CD4-positive, CD25-positive, alpha-beta regulatory T cell (primary cell): ENCODE results near the gene ARHGAP28. TPM values are rescaled to one million over a fixed set of nuclear protein-coding genes. Genes with fewer than 3 reads are reported as not detected.

Experiments used
- ATAC-seq, 2 donors: fragments of 150-1000 bp; cut with Tn5 transposase; one replicate each; pipeline ENCODE4 v1.10.0; 2021; ENCODE audit warnings: low read depth in 2 of 2, moderate number of reproducible peaks in 2 of 2, moderate library complexity in 1 of 2
- DNase-seq, 3 donors: peaks; one replicate each; pipeline versions ENCODE4 v3.0.0 to v3.0.0-alpha.2; 2012 to 2022; ENCODE audit warnings: mixed read lengths in 1 of 3
- H3K27ac ChIP-seq: one replicate; pipeline ENCODE4 v1.7.0; 2013; ENCODE audit warnings: mild to moderate bottlenecking, low read length; ENCODE audit not compliant: insufficient read depth, poor library complexity, severe bottlenecking
- H3K27me3 ChIP-seq: one replicate; pipeline ENCODE4 v1.7.0; 2013; ENCODE audit warnings: low read length; ENCODE audit not compliant: control insufficient read depth, insufficient read depth
- H3K36me3 ChIP-seq: one replicate; pipeline ENCODE4 v1.7.0; 2013; ENCODE audit warnings: mild to moderate bottlenecking, low read length, moderate library complexity; ENCODE audit not compliant: control insufficient read depth, insufficient read depth
- H3K4me1 ChIP-seq: 2 replicates; pipeline ENCODE4 v1.7.0; 2013; ENCODE audit warnings: mild to moderate bottlenecking, low read length; ENCODE audit not compliant: insufficient read depth, control insufficient read depth, poor library complexity, severe bottlenecking
- H3K4me3 ChIP-seq: one replicate; pipeline ENCODE4 v1.7.0; 2013; ENCODE audit warnings: low read depth, mild to moderate bottlenecking, low read length, moderate library complexity
- H3K9me3 ChIP-seq, 2 experiments: 1 replicate in 1 of 2; 2 replicates in 1 of 2; pipeline ENCODE4 v1.7.0; 2013; ENCODE audit warnings: low read length in 2 of 2, mild to moderate bottlenecking in 1 of 2, moderate library complexity in 1 of 2; ENCODE audit not compliant: control insufficient read depth in 2 of 2
- H3K27ac Mint-ChIP-seq, 3 donors: one replicate each; pipeline ENCODE4 v1.8.0; 2020 to 2022; ENCODE audit warnings: mild to moderate bottlenecking in 3 of 3, mixed read lengths in 3 of 3, moderate library complexity in 2 of 3
- H3K27me3 Mint-ChIP-seq: one replicate; pipeline ENCODE4 v1.8.0; 2022; ENCODE audit warnings: mild to moderate bottlenecking, mixed read lengths
- H3K36me3 Mint-ChIP-seq: one replicate; pipeline ENCODE4 v1.8.0; 2020; ENCODE audit warnings: mixed read lengths
- H3K4me1 Mint-ChIP-seq, 4 donors: one replicate each; pipeline ENCODE4 v1.8.0; 2020 to 2022; ENCODE audit warnings: mixed read lengths in 4 of 4, mild to moderate bottlenecking in 1 of 4
- H3K4me3 Mint-ChIP-seq, 4 donors: one replicate each; pipeline ENCODE4 v1.8.0; 2020 to 2022; ENCODE audit warnings: mild to moderate bottlenecking in 4 of 4, mixed read lengths in 4 of 4, moderate library complexity in 3 of 4
- H3K9me3 Mint-ChIP-seq, 7 donors: one replicate each; pipeline ENCODE4 v1.8.0; 2020 to 2022; ENCODE audit warnings: mixed read lengths in 7 of 7, mild to moderate bottlenecking in 3 of 7, moderate library complexity in 2 of 7
- polyA plus RNA-seq, 4 donors: library from polyadenylated mRNA; unstranded; fragments of 300-500 nt; fragmentation: Illumina TruSeq; gene quantifications; one replicate each; pipeline ENCODE4 v1.2.3, GENCODE V29; 2021
- total RNA-seq: library from RNA; stranded (reverse); gene quantifications from one replicate; pipeline ENCODE4 v1.2.3, GENCODE V29; 2022

The ARHGAP28 gene
- total and polyA plus RNA-seq, 5 donors from 2014 or later, result not detected

DNA sequence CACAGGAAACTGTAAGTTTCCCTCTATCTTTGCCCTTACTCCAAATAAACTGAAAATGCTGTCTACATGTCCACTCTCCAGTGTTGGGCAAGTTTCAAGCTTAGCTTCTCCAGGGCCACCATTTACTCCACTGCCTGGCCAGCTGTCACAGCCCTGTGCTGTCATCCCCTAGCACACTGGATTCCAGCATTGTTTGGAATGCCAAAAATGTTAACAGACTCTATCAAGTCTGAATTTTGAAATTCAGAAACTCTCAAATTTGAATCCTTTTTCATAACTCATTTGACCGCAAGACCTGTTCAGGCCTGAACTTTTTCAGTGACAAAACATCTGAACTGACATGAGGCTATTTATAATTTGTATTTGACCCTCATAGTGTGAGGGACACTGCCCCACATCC lies 5.2 kb upstream of the ARHGAP28 start:
- DNase-seq (no peak), ATAC-seq (no peak)
- H3K4me3 Mint-ChIP-seq, result no peak overlapping the region
- H3K4me1 Mint-ChIP-seq, result peaks cover 0 to 7% (median under 1%) of the 10 kb centered on the region in 4 donors
- peaks cover 0 to 13% (median 2%) of the 10 kb centered on the region in 7 donors for H3K9me3 Mint-ChIP-seq
- Histone ChIP-seq H3K4me3 (no peak overlapping the region), H3K27me3 (no peaks in the 10 kb centered on the region), H3K27ac (no peak overlapping the region), H3K4me1 (no peaks in the 10 kb centered on the region), H3K9me3 (no peaks in the 10 kb centered on the region), H3K36me3 (no peaks in the 10 kb centered on the region)
- peaks cover 15% of the 10 kb centered on the region for H3K27me3 Mint-ChIP-seq
- no peaks in the 10 kb centered on the region for H3K36me3 Mint-ChIP-seq
- no peak overlapping the region for H3K27ac Mint-ChIP-seq

DNA sequence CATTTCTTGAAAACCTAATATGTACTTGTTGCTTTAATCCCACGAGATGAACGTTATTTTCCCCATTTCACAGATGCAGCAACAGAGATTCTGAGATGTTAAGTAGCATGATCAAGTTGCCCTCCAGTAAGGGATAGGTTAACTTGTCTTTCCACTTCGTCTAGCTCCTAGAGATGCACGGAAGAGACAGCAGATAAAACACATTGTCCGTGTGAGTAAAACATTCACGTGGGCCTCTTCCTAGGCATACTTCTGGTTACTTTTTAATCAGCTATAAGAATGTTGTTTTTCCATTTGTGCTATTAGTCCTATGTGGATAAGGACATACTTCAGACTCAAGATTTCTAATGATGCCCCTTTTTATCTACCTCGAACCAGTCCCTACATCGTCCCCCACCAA lies 1.2 kb upstream of the ARHGAP28 start:
- no peak for DNase-seq
- H3K4me3 ChIP-seq, result no peak overlapping the region
- no peaks in the 10 kb centered on the region for H3K27me3 ChIP-seq
- peaks cover 1 to 8% (median 2%) of the 10 kb centered on the region in 7 donors for H3K9me3 Mint-ChIP-seq
- no peak overlapping the region for H3K27ac ChIP-seq
- H3K4me1 ChIP-seq, result no peaks in the 10 kb centered on the region
- ATAC-seq, result no peak
- H3K36me3 ChIP-seq, result no peaks in the 10 kb centered on the region
- H3K36me3 Mint-ChIP-seq, result no peaks in the 10 kb centered on the region
- H3K9me3 ChIP-seq, result no peaks in the 10 kb centered on the region
- no peak overlapping the region for H3K27ac Mint-ChIP-seq
- peaks cover 0 to 8% (median under 1%) of the 10 kb centered on the region in 4 donors for H3K4me1 Mint-ChIP-seq
- no peak overlapping the region for H3K4me3 Mint-ChIP-seq
- H3K27me3 Mint-ChIP-seq, result peaks cover 29% of the 10 kb centered on the region

- ATAC-seq (no peak), DNase-seq (no peak)
- H3K9me3 Mint-ChIP-seq, result peaks cover 0 to 8% (median 2%) of the 10 kb centered on the region in 7 donors
- H3K27me3 Mint-ChIP-seq, result peaks cover 29% of the 10 kb centered on the region
- Histone ChIP-seq H3K27ac (no peak overlapping the region), H3K9me3 (no peaks in the 10 kb centered on the region), H3K4me1 (no peaks in the 10 kb centered on the region), H3K27me3 (no peaks in the 10 kb centered on the region), H3K4me3 (no peak overlapping the region), H3K36me3 (no peaks in the 10 kb centered on the region)
- no peak overlapping the region for H3K27ac Mint-ChIP-seq
- peaks cover 0 to 8% (median under 1%) of the 10 kb centered on the region in 4 donors for H3K4me1 Mint-ChIP-seq
- H3K36me3 Mint-ChIP-seq, result no peaks in the 10 kb centered on the region
- no peak overlapping the region for H3K4me3 Mint-ChIP-seq
Measured at GRCh38 chr18:6728809-6729246, 688 bp upstream of the ARHGAP28 start.

GRCh38 chr18:6730416-6731221 lies 1.1 kb downstream of the ARHGAP28 start:
- H3K27me3 ChIP-seq, result no peaks in the 10 kb centered on the region
- H3K27ac ChIP-seq, result no peak overlapping the region
- no peaks in the 10 kb centered on the region for H3K9me3 ChIP-seq
- Mint-ChIP-seq H3K9me3 (peaks cover 0 to 8% (median 2%) of the 10 kb centered on the region in 7 donors), H3K27ac (no peak overlapping the region), H3K27me3 (peaks cover 29% of the 10 kb centered on the region), H3K4me3 (no peak overlapping the region), H3K4me1 (peaks cover 0 to 8% (median under 1%) of the 10 kb centered on the region in 4 donors), H3K36me3 (no peaks in the 10 kb centered on the region)
- DNase-seq, result no peak
- no peaks in the 10 kb centered on the region for H3K36me3 ChIP-seq
- ATAC-seq, result no peak
- H3K4me3 ChIP-seq, result no peak overlapping the region
- H3K4me1 ChIP-seq, result no peaks in the 10 kb centered on the region

DNA sequence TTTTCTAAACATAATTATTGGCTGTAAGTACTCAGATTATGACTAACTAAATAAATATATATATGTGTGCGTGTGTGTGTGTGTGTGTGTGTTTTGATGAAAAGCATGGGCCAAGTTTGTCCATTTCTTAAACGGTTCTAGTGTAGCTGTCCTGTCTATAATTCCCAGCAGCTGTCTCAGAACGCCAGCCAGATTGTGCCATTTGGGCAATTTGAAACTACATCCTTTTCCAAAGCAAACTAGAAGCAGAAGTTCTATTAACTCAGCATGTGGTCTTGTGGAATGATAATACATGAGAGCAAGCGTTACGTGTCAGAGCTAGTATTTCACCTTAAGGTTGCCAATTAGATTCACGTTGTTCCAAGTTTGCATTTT lies 1.7 kb downstream of the ARHGAP28 start:
- H3K9me3 Mint-ChIP-seq, result peaks cover 0 to 8% (median 2%) of the 10 kb centered on the region in 7 donors
- no peak overlapping the region for H3K4me3 Mint-ChIP-seq
- H3K4me1 ChIP-seq, result no peaks in the 10 kb centered on the region
- H3K4me3 ChIP-seq, result no peak overlapping the region
- no peaks in the 10 kb centered on the region for H3K36me3 ChIP-seq
- ATAC-seq, result no peak
- H3K27me3 ChIP-seq, result no peaks in the 10 kb centered on the region
- no peak overlapping the region for H3K27ac Mint-ChIP-seq
- H3K9me3 ChIP-seq, result no peaks in the 10 kb centered on the region
- peaks cover 0 to 8% (median under 1%) of the 10 kb centered on the region in 4 donors for H3K4me1 Mint-ChIP-seq
- DNase-seq, result no peak
- no peaks in the 10 kb centered on the region for H3K36me3 Mint-ChIP-seq
- H3K27ac ChIP-seq, result no peak overlapping the region
- H3K27me3 Mint-ChIP-seq, result peaks cover 29% of the 10 kb centered on the region

DNA sequence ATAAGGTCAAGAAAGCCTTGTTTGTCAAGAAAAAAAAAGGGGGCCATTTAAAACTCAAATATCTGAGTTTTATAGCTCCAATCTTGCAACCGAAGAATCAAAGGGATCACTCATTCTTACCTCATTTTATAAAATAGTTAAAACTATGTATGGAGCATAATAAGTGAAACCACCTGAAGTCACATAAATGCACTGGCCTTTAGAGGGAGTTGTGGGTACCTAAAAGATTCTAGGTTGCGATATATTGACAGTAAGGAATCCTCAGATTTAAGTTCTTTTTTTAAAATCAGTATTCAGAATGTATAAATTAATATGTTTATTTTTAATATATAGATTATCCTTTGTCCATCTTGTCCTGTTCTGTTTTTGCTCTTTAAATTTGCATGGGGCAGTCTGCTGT lies 3.4 kb downstream of the ARHGAP28 start:
- H3K4me3 Mint-ChIP-seq, result no peak overlapping the region
- H3K27me3 Mint-ChIP-seq, result peaks cover 24% of the 10 kb centered on the region
- no peaks in the 10 kb centered on the region for H3K36me3 ChIP-seq

DNA sequence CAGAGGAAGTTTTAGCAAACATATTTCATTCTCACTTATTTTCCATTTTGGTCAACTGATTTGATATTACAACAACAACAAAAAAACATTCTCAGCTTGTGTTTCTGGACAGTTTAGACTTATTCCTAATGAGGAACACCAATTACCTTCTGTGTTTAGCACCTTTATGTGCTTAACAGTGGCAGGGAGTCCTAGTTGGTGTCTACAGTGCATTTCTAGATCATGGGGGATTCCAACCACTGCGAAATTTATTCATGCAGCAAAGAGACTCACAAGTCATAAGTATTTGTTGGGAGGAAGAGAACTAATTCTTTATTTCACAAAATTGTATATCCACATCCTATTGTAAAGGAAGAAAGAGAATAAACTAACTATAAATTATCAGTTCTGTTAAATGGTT lies 4.2 kb downstream of the ARHGAP28 start:
- no peak overlapping the region for H3K4me3 ChIP-seq
- H3K9me3 Mint-ChIP-seq, result peaks cover 0 to 5% (median 0%) of the 10 kb centered on the region in 7 donors
- no peak overlapping the region for H3K27ac Mint-ChIP-seq
- DNase-seq (no peak), ATAC-seq (no peak)
- no peaks in the 10 kb centered on the region for H3K36me3 ChIP-seq
- no peak overlapping the region for H3K4me3 Mint-ChIP-seq
- no peak overlapping the region for H3K27ac ChIP-seq
- H3K27me3 ChIP-seq, result no peaks in the 10 kb centered on the region
- peaks cover 19% of the 10 kb centered on the region for H3K27me3 Mint-ChIP-seq
- no peaks in the 10 kb centered on the region for H3K36me3 Mint-ChIP-seq
- H3K4me1 Mint-ChIP-seq, result peaks cover 0 to 7% (median under 1%) of the 10 kb centered on the region in 4 donors
- no peaks in the 10 kb centered on the region for H3K9me3 ChIP-seq
- no peaks in the 10 kb centered on the region for H3K4me1 ChIP-seq

More for the DNA sequence above, 3.4 kb downstream of the ARHGAP28 start:
- Mint-ChIP-seq H3K36me3 (no peaks in the 10 kb centered on the region), H3K9me3 (peaks cover 0 to 5% (median 0%) of the 10 kb centered on the region in 7 donors), H3K4me1 (peaks cover 0 to 8% (median under 1%) of the 10 kb centered on the region in 4 donors), H3K27ac (no peak overlapping the region)
- no peaks in the 10 kb centered on the region for H3K9me3 ChIP-seq
- no peak for ATAC-seq
- no peak overlapping the region for H3K4me3 ChIP-seq
- DNase-seq, result no peak
- no peaks in the 10 kb centered on the region for H3K27me3 ChIP-seq
- no peak overlapping the region for H3K27ac ChIP-seq
- no peaks in the 10 kb centered on the region for H3K4me1 ChIP-seq
